Epithelial cell of esophagus (primary cell): ENCODE data around the gene FABP2.
A peak's percentile ranks its signal among the peaks of the same experiment; 100 is the strongest.
"Not testable (repeated sequence)": the region's sequence is repeated elsewhere in the genome, so short reads cannot be mapped to it uniquely, and the experiment has no call there.

Experiments
- DNase-seq: peaks from one replicate; pipeline ENCODE4 v3.0.0; 2010; ENCODE audit warnings: low read depth
- H3K4me3 ChIP-seq: 2 replicates; pipeline ENCODE4 v1.5.1; 2011; ENCODE audit warnings: mild to moderate bottlenecking, low read length, control low read depth
- CTCF ChIP-seq: IDR thresholded peaks from 2 replicates; pipeline ENCODE4 v1.5.1; 2011; ENCODE audit warnings: low read depth, mild to moderate bottlenecking, low read length, control low read depth, inconsistent platforms; ENCODE audit not compliant: insufficient read depth; ENCODE audit errors: missing control alignments

FABP2 gene

GRCh38 chr4:119286377-119287002, 35.4 kb downstream of the FABP2 start:
- peak; percentile 49 for TF ChIP-seq CTCF
- no peak overlapping the region for H3K4me3 ChIP-seq
- DNase-seq: peak; percentile 70

- DNase-seq: no peak
- peak overlapping the region; percentile 9 for H3K4me3 ChIP-seq
- TF ChIP-seq CTCF: no peak
Measured at GRCh38 chr4:119284876-119285780, 36.8 kb downstream of the FABP2 start.

- no peak overlapping the region for H3K4me3 ChIP-seq
- TF ChIP-seq CTCF: no peak
- DNase-seq: no peak
Measured at GRCh38 chr4:119281393-119281792, 40.5 kb downstream of the FABP2 start.

- not testable (repeated sequence) for DNase-seq, H3K4me3 ChIP-seq
Measured at GRCh38 chr4:119279945-119280344, 42.0 kb downstream of the FABP2 start.

GRCh38 chr4:119279541-119279940, 42.4 kb downstream of the FABP2 start:
- not testable (repeated sequence) for H3K4me3 ChIP-seq, DNase-seq

- DNase-seq: no peak
- H3K4me3 ChIP-seq: no peak overlapping the region
- no peak for TF ChIP-seq CTCF
Measured at GRCh38 chr4:119271361-119272085, 50.4 kb downstream of the FABP2 start.

- peak; percentile 42 for DNase-seq
- H3K4me3 ChIP-seq: no peak overlapping the region
- no peak for TF ChIP-seq CTCF
Measured at GRCh38 chr4:119268466-119268865, 53.5 kb downstream of the FABP2 start.
